Pancreas (tissue), 10 donors: ENCODE data around the gene APOBR. TPM values are rescaled to one million over a fixed set of nuclear protein-coding genes. Genes with fewer than 3 reads are reported as not detected.
A peak's percentile ranks its signal among the peaks of the same experiment; 100 is the strongest.
"Not testable (repeated sequence)": the region's sequence is repeated elsewhere in the genome, so short reads cannot be mapped to it uniquely, and the experiment has no call there.

Experiments
- ATAC-seq, 4 donors: fragments of 200-7000 bp; cut with Tn5 transposase; one replicate each; pipeline versions ENCODE4 v1.8.0 to v1.9.1; 2020; ENCODE audit warnings: mild to moderate bottlenecking in 4 of 4, moderate library complexity in 4 of 4
- DNase-seq, 6 donors: peaks; one replicate each; pipeline ENCODE4 v3.0.0-alpha.2; 2020
- FAIRE-seq: peaks from 2 replicates; lab custom pipeline; 2012; peaks lifted over from hg19 to GRCh38; lab: Jason Lieb, UNC
- H3K27ac ChIP-seq, 4 donors: fragments of 200-600 bp; sonication (generic); 1 replicate in 3 of 4; 2 replicates in 1 of 4; pipeline versions ENCODE4 v1.5.0 to v1.8.0; 2020
- H3K27me3 ChIP-seq, 4 donors: fragments of 200-600 bp; one replicate each; pipeline ENCODE4 v1.8.0; 2021
- H3K36me3 ChIP-seq, 3 donors: fragments of 200-600 bp; sonication (generic) in 1 of 3; one replicate each; pipeline versions ENCODE4 v1.5.0 to v1.8.0; 2020 to 2021
- H3K4me1 ChIP-seq, 3 donors: fragments of 200-600 bp; one replicate each; pipeline ENCODE4 v1.8.0; 2021
- H3K4me3 ChIP-seq, 4 donors: fragments of 200-600 bp; sonication (generic) in 2 of 4; one replicate each; pipeline versions ENCODE4 v1.5.0 to v1.8.0; 2020 to 2021
- H3K9me3 ChIP-seq, 4 donors: fragments of 200-600 bp; one replicate each; pipeline ENCODE4 v1.8.0; 2021
- CTCF ChIP-seq, 4 donors: fragments of 200-600 bp; sonication (generic) in 3 of 4; IDR thresholded peaks; one replicate each; pipeline versions ENCODE4 v1.5.0 to v1.8.0; 2021; ENCODE audit warnings: antibody characterized with exemption in 4 of 4
- WGBS, 2 donors: extraction: QIAGEN DNeasy Blood & Tissue Kit; methylation state at CpG; one replicate each; pipeline ENCODE4 v1.1.7; 2013; 5-methylcytosine and 5-hydroxymethylcytosine counted together
- intact Hi-C, 3 donors: fragments of 100-400 bp; cut with DNase I; formaldehyde crosslinking; loops; one replicate each; pipeline versions ENCODE4 v1.11.1 to v1.14.2; 2022
- polyA plus RNA-seq, 2 donors: library from polyadenylated mRNA; stranded (reverse); fragments of 200-250 nt; gene quantifications; one replicate each; pipeline ENCODE4 v1.2.3, GENCODE V29; 2013
- total RNA-seq, 6 donors: library from RNA; stranded (reverse); fragmentation: NEBNext Ultra II Directional in 4 of 6; extraction: Animal tissue kit (Norgen Biotek cat#: 25700) in 4 of 6; gene quantifications; one replicate each; pipeline versions ENCODE4 v1.2.1 to v1.2.4, GENCODE V29; 2021 to 2023
- donor health status: healthy with polysubstance abuse.
- donor health status: DM: no; HTN: no; CAD: no; lungs with moderate emphysema.
- donor health status: DM: no; HTN: no; CAD: no.
- donor health status: control.
- donor health status: control.
- donor health status: Bipolar disorder and iron deficiency.
- donor health status: DM: yes; HTN: yes; CAD: no.
- donor health status: DM: no; HTN: no; CAD: no.
- donor health status: DM: no; HTN: no; CAD: no.
- donor health status: DM: yes; HTN: yes; CAD: no.

APOBR gene, protein sequence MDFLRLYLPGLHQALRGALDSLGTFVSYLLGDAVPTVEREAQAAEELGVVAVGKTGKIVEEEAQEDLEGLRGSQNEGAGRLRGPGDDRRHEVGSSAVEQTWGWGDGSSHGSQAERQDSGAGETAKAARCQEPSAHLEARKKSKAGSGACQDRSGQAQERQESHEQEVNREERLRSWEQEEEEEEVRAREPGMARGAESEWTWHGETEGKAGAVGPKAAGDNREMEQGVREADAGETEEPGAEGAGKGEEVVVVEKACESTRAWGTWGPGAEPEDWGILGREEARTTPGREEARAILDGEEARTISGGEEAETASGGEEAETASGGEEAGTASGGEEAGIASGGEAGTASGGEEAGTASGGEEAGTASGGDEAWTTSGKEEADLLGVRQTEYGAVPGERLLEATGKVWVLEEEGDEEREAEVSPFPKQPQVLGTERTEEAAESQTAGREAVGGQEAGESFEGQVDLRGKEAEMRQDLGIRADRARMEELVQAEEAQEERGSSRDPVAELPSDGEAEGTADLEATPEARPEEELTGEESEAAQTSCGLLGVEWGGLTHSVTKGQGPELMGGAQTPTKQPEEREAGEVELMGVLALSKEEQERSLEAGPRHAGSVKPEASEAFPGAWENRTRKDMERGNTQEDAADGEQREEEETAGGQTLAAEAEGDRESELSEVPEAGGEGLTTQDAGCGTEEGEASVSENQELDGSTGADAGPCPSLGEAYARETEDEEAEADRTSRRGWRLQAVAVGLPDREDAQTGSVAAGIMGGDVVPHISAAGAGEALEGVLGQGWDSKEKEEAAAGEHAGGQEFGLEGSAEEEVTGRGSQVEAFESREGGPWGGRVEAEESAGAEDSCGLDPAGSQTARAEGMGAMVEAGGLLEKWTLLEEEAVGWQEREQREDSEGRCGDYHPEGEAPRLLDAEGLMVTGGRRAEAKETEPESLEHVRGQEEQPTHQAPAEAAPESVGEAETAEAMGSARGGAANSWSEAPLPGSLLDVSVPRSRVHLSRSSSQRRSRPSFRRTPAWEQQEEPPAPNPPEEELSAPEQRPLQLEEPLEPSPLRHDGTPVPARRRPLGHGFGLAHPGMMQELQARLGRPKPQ
- 1 to 10 TPM in 2 of 6 donors, under 1 TPM in 4; 0.16 to 3.0 (median 0.45) TPM for total RNA-seq
- polyA plus RNA-seq, result 1 to 10 TPM in 1 of 2 donors, under 1 TPM in 1; 0.70 to 1.5 TPM

DNA sequence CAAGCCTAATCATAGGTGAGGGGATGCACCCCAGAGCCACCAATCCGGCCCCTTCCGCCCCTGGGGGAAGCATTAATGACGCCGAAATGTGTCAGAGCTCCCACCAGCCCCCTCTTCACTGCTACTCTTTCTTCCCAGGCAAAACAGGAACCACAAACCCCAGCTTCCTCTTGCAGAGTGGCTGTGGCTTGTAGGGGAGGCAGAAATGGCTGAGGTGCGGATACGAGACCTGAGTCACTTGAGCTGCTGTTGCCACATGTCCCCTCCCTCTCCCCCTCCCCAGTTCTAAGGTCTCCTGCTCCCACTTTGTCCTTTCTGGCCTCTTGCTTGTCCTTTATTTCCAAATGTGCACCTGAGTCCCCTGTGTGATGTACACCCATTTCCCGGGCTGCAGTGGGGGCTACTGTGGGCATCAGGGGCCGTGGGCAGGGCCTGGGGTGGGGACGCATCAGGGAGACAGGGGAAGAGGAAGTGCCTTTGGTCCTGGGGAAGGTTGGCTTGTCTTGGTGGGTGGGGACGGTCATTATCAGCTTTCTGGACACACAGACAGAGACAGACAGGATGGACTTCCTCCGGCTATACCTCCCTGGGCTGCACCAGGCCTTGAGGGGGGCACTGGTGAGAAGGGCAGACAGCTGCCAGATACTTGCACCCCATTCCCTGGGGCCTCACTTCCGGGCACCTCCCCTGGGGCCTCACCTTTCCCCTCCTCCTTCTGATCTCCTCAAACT, at the start of gene APOBR:
APOBR (plus strand) TSS at position 523 of the 731 bp plus-strand sequence; CDS start at position 562, 39 bp downstream.
- DNase-seq (peak in 1 of 6 donors; percentile 51), ATAC-seq (peak in 2 of 4 donors; percentile 11 to 15), FAIRE-seq (no peak)
- 68 to 78% methylated on average over 12 of the region's 12 CpGs for WGBS, 2 donors
- peak within 1 kb of the TSS in 1 of 4 donors; percentile 18 for H3K4me3 ChIP-seq
- intact Hi-C loops, result no loop called here
- TF ChIP-seq CTCF (IDR thresholded peaks at IDR 0.05), result no peak
- H3K36me3 ChIP-seq, result no peaks in the 10 kb centered on the region
- no peaks in the 10 kb centered on the region for H3K9me3 ChIP-seq
- peaks cover 0 to 11% (median 0%) of the 10 kb centered on the region in 3 donors for H3K4me1 ChIP-seq
- H3K27me3 ChIP-seq, result no peaks in the 10 kb centered on the region
- H3K27ac ChIP-seq, result peak within 1 kb of the TSS in 2 of 4 donors; percentile 19 to 37

DNA sequence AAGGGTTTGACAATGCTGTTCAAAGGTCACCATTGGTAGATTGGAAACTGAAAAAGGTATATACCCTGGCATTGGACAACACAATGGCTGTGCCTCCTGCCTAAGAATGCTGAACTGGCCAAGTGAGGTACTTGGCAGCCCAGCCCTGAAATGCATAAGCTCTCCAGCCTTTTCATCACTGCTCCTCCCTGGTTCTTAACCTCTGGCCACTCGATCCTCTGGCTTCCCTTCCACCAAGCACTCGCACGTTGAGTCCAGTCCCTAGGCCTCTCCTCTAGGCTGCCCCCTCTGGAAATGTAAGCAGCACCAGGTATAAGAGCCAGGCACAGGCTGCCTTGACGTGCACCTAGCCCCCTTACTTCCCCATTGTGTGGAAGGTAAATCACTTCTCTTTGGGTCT, 48.1 kb upstream of the APOBR start:
- intact Hi-C loops, H3K4me3 ChIP-seq, H3K27me3 ChIP-seq, H3K36me3 ChIP-seq, H3K4me1 ChIP-seq, DNase-seq, H3K9me3 ChIP-seq, H3K27ac ChIP-seq, ATAC-seq, FAIRE-seq: not testable (repeated sequence)
- no CpG with 5 or more reads among the region's 4 CpGs for WGBS, 2 donors

- FAIRE-seq, intact Hi-C loops: not testable (repeated sequence)
- no CpG with 5 or more reads among the region's 6 CpGs for WGBS, 2 donors
Measured at GRCh38 chr16:28447081-28447480, 47.4 kb upstream of the APOBR start.

GRCh38 chr16:28473714-28474265, 20.7 kb upstream of the APOBR start:
- H3K4me1 ChIP-seq, result no peaks in the 10 kb centered on the region
- DNase-seq (peak in 1 of 6 donors; percentile 10), ATAC-seq (no peak), FAIRE-seq (no peak)
- no peaks in the 10 kb centered on the region for H3K9me3 ChIP-seq
- no peak overlapping the region for H3K27ac ChIP-seq
- intact Hi-C loops, result no loop called here
- H3K36me3 ChIP-seq, result peaks cover 0 to 24% (median 4%) of the 10 kb centered on the region in 3 donors
- no peak overlapping the region for H3K4me3 ChIP-seq
- no peaks in the 10 kb centered on the region for H3K27me3 ChIP-seq
- TF ChIP-seq CTCF (IDR thresholded peaks at IDR 0.05), result no peak
- 95% methylated on average over 8 of the region's 8 CpGs for WGBS, 2 donors

More at GRCh38 chr16:28447081-28447480, 47.4 kb upstream of the APOBR start:
- H3K36me3 ChIP-seq, H3K27ac ChIP-seq, H3K27me3 ChIP-seq, H3K4me3 ChIP-seq, ATAC-seq, H3K9me3 ChIP-seq, DNase-seq, H3K4me1 ChIP-seq: not testable (repeated sequence)

DNA sequence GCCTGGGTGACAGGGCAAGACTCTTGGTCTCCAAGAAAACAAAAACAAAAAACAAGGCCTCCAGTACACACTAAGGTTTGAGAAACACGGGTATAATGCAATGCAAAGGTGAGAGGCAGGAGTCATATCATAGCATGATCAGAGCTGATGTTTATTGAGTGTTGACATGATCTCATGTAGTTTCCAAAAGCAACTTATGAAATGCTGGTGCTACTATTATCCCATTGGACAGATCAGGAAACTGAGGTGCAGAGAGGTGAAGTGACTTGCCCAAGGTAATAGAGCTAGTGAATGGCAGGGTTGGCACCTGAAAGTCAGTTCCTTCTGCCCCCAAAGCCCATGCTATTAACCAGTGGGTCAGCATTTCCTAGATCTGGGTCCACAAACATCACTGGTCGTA, 19.2 kb upstream of the APOBR start:
- no peak for FAIRE-seq
- Histone ChIP-seq H3K9me3 (no peaks in the 10 kb centered on the region), H3K36me3 (peaks cover 0 to 36% (median 4%) of the 10 kb centered on the region in 3 donors), H3K27me3 (no peaks in the 10 kb centered on the region), H3K4me3 (no peak overlapping the region), H3K4me1 (no peaks in the 10 kb centered on the region), H3K27ac (no peak overlapping the region)
- no peak for TF ChIP-seq CTCF (IDR thresholded peaks at IDR 0.05)
- intact Hi-C loops, result no loop called here
- no peak for ATAC-seq
- 87 to 88% methylated on average over 2 of the region's 2 CpGs for WGBS, 2 donors
- no peak for DNase-seq
